AG09319 (cell line): Measurements from ENCODE around the gene KLHL36.

ENCODE experiments used
- DNase-seq: peaks from one replicate; pipeline ENCODE4 v3.0.0-alpha.2; 2010; ENCODE audit warnings: low read depth; ENCODE audit errors: extremely low read depth
- CTCF ChIP-seq: IDR thresholded peaks from 2 replicates; pipeline ENCODE4 v1.5.1; 2011; ENCODE audit warnings: low read depth, mild to moderate bottlenecking, inconsistent platforms, low read length, moderate library complexity

Gene KLHL36

GRCh38 chr16:84659656-84660300 is 11.5 kb downstream of the KLHL36 start:
- TF ChIP-seq CTCF, result no peak
- no peak for DNase-seq

- no peak for DNase-seq
- TF ChIP-seq CTCF, result no peak
Measured at GRCh38 chr16:84660973-84661372, 12.7 kb downstream of the KLHL36 start.

GRCh38 chr16:84661418-84662060 is 13.2 kb downstream of the KLHL36 start:
- no peak for TF ChIP-seq CTCF
- DNase-seq, result no peak

GRCh38 chr16:84662471-84662870 is 14.2 kb downstream of the KLHL36 start:
- no peak for DNase-seq
- no peak for TF ChIP-seq CTCF

GRCh38 chr16:84663433-84664101 is 15.3 kb downstream of the KLHL36 start:
- TF ChIP-seq CTCF, result no peak
- no peak for DNase-seq

GRCh38 chr16:84665359-84665758 is 17.0 kb downstream of the KLHL36 start:
- TF ChIP-seq CTCF, result no peak

GRCh38 chr16:84665843-84666242 is 17.5 kb downstream of the KLHL36 start:
- DNase-seq, result no peak
- no peak for TF ChIP-seq CTCF

More at GRCh38 chr16:84665359-84665758, 17.0 kb downstream of the KLHL36 start:
- DNase-seq, result no peak
